Breast epithelium (tissue), 3 donors: Measurements from ENCODE around the gene TEPSIN.

ENCODE experiments used
- CTCF ChIP-seq, 3 donors: fragments of 450-650 bp; IDR thresholded peaks; one replicate each; pipeline ENCODE4 v1.5.1; 2016 to 2017; ENCODE audit warnings: antibody characterized with exemption in 3 of 3, mild to moderate bottlenecking in 3 of 3, moderate library complexity in 3 of 3
- POLR2A ChIP-seq: fragments of 450-650 bp; IDR thresholded peaks from one replicate; pipeline ENCODE4 v1.6.1; 2016; ENCODE audit warnings: antibody characterized with exemption, mild to moderate bottlenecking, moderate library complexity

- TF ChIP-seq CTCF (IDR thresholded peaks at IDR 0.05) = no peak
- no peak for TF ChIP-seq POLR2A
Measured at GRCh38 chr17:81183807-81184206, 55.0 kb downstream of the TEPSIN start.
